K562 (cell line): ENCODE results near the gene DLK2. TPM values are rescaled to one million over a fixed set of nuclear protein-coding genes. Genes with fewer than 3 reads are reported as not detected.

Source experiments
- ATAC-seq: fragments of 200-7000 bp; cut with Tn5 transposase; 3 replicates; pipeline ENCODE4 v1.9.1; 2020; ENCODE audit warnings: moderate library complexity
- BruUV-seq: library from RNA; stranded (reverse); fragments of 400-500 nt; replicated peaks from 2 replicates; lab custom pipeline; 2021; lab: Mats Ljungman, UMichigan
- CTCF ChIA-PET: fragments of 300-600 bp; formaldehyde crosslinking; extraction: SDS; loops from one replicate; lab custom pipeline; 2021; ENCODE audit warnings: low intra/inter-chr PET ratio; lab: Yijun Ruan, JAX
- POLR2A ChIA-PET: fragments of 300-600, 350-650 bp; sonication (Branson Sonifier 250); formaldehyde crosslinking; extraction: SDS; loops from one replicate; lab custom pipeline; 2021; ENCODE audit warnings: antibody characterized with exemption, inconsistent platforms; lab: Yijun Ruan, JAX
- DNase-seq, 4 experiments: peaks; one replicate each; pipeline versions ENCODE4 v3.0.0 to v3.0.0-alpha.2; 2011 to 2018; ENCODE audit warnings: low spot score in 3 of 4, mixed read lengths in 3 of 4; ENCODE audit errors: extremely low read depth in 1 of 4
- FAIRE-seq: peaks from 2 replicates; lab custom pipeline; 2011; peaks lifted over from hg19 to GRCh38; lab: Jason Lieb, UNC
- H2AFZ ChIP-seq: 2 replicates; pipeline ENCODE4 v1.6.0; 2011; ENCODE audit warnings: low read depth, low read length, control low read depth, inconsistent platforms
- H3K27ac ChIP-seq: fragments of 200-600 bp; 3 replicates; pipeline ENCODE4 v1.8.0; 2011; ENCODE audit warnings: low read depth, mild to moderate bottlenecking, control low read depth, inconsistent platforms, low read length, moderate library complexity, mixed read lengths; ENCODE audit errors: extremely low read depth
- H3K27me3 ChIP-seq, 2 experiments: fragments of 300-600 bp in 1 of 2; 2 replicates in 1 of 2; 3 replicates in 1 of 2; pipeline versions ENCODE4 v1.6.0 to v1.8.0; 2011; ENCODE audit warnings: inconsistent platforms in 2 of 2, low read length in 2 of 2, mild to moderate bottlenecking in 1 of 2, mixed read lengths in 1 of 2, moderate library complexity in 1 of 2; ENCODE audit not compliant: control insufficient read depth in 2 of 2, insufficient read depth in 2 of 2
- H3K36me3 ChIP-seq: fragments of 300-600 bp; 3 replicates; pipeline ENCODE4 v1.8.0; 2011; ENCODE audit warnings: mild to moderate bottlenecking, low read length, inconsistent platforms; ENCODE audit not compliant: control insufficient read depth, insufficient read depth
- H3K4me1 ChIP-seq, 2 experiments: fragments of 200-600 bp in 1 of 2; replicated peaks in 1 of 2; 2 replicates in 1 of 2; 3 replicates in 1 of 2; pipeline versions ENCODE4 v1.5.1 to v1.8.0; 2011; ENCODE audit warnings: inconsistent platforms in 2 of 2, low read length in 2 of 2, mild to moderate bottlenecking in 1 of 2, mixed read lengths in 1 of 2, moderate library complexity in 1 of 2; ENCODE audit not compliant: control insufficient read depth in 2 of 2, insufficient read depth in 2 of 2
- H3K4me2 ChIP-seq: 2 replicates; pipeline ENCODE4 v1.6.1; 2011; ENCODE audit warnings: low read length, control low read depth, inconsistent platforms, mixed read lengths; ENCODE audit not compliant: insufficient read depth
- H3K4me3 ChIP-seq: fragments of 200-600 bp; sonication (generic), shearing (Covaris generic); 2 replicates; pipeline ENCODE4 v1.5.1; 2016; ENCODE audit warnings: control low read depth, inconsistent platforms
- H3K79me2 ChIP-seq: fragments of 200-600 bp; 3 replicates; pipeline ENCODE4 v1.8.0; 2011; ENCODE audit warnings: low read length, inconsistent platforms; ENCODE audit not compliant: control insufficient read depth, insufficient read depth
- H3K9ac ChIP-seq, 2 experiments: 2 replicates each; pipeline versions ENCODE4 v1.6.0 to v1.6.1; 2011; ENCODE audit warnings: low read depth in 2 of 2, low read length in 2 of 2, control low read depth in 1 of 2, inconsistent platforms in 1 of 2, mild to moderate bottlenecking in 1 of 2, mixed read lengths in 1 of 2; ENCODE audit not compliant: insufficient read depth in 1 of 2
- H3K9me1 ChIP-seq: one replicate; pipeline ENCODE4 v1.6.0; 2011; ENCODE audit warnings: inconsistent platforms, mild to moderate bottlenecking, low read length, moderate library complexity; ENCODE audit not compliant: control insufficient read depth, insufficient read depth
- H3K9me3 ChIP-seq: replicated peaks from 2 replicates; pipeline ENCODE4 v1.5.1; 2011; ENCODE audit warnings: low read depth, low read length, inconsistent platforms; ENCODE audit not compliant: control insufficient read depth, insufficient read depth
- H4K20me1 ChIP-seq: replicated peaks from 2 replicates; pipeline ENCODE4 v1.6.1; 2011; ENCODE audit warnings: low read length, inconsistent platforms, mixed read lengths; ENCODE audit not compliant: control insufficient read depth, insufficient read depth
- CREB1 ChIP-seq, 2 experiments: sonication (generic) in 1 of 2; formaldehyde crosslinking in 1 of 2; IDR thresholded peaks; 2 replicates each; pipeline versions ENCODE4 v1.6.1 to v1.8.0; 2012 to 2022; ENCODE audit warnings: inconsistent platforms in 1 of 2, mild to moderate bottlenecking in 1 of 2, missing genetic modification reagents in 1 of 2, moderate library complexity in 1 of 2
- EGR1 ChIP-seq: fragments of 450-650 bp; conservative IDR thresholded peaks from 2 replicates; pipeline ENCODE4 v1.6.1; 2017; ENCODE audit warnings: mild to moderate bottlenecking
- FOXM1 ChIP-seq, 2 experiments: fragments of 450-650 bp in 1 of 2; sonication (generic) in 1 of 2; formaldehyde crosslinking in 1 of 2; IDR thresholded peaks; 2 replicates each; pipeline versions ENCODE4 v1.6.1 to v1.9.0; 2017 to 2022; ENCODE audit warnings: low read depth in 2 of 2, mild to moderate bottlenecking in 2 of 2, missing genetic modification reagents in 1 of 2, moderate library complexity in 1 of 2
- GABPA ChIP-seq: fragments of 200-800 bp; sonication (Bioruptor generic); conservative IDR thresholded peaks from 2 replicates; pipeline ENCODE4 v1.6.1; 2016; ENCODE audit warnings: low read depth, missing genetic modification characterization, missing compliant biosample characterization
- NELFE ChIP-seq: IDR thresholded peaks from 2 replicates; pipeline ENCODE4 v1.6.1; 2011; ENCODE audit warnings: mild to moderate bottlenecking; ENCODE audit not compliant: insufficient read depth, insufficient read length
- NFE2 ChIP-seq: IDR thresholded peaks from 2 replicates; pipeline ENCODE4 v1.6.1; 2014; ENCODE audit warnings: antibody characterized with exemption, low read depth
- PYGO2 ChIP-seq: fragments of 450-650 bp; IDR thresholded peaks from 2 replicates; pipeline ENCODE4 v1.6.1; 2016; ENCODE audit warnings: mild to moderate bottlenecking, missing genetic modification characterization, moderate library complexity, missing compliant biosample characterization
- TBL1XR1 ChIP-seq, 2 experiments: IDR thresholded peaks; 2 replicates each; pipeline ENCODE4 v1.6.1; 2012; ENCODE audit warnings: improper control_type of control experiment in 2 of 2, low read length in 2 of 2, mild to moderate bottlenecking in 1 of 2
- TOE1 ChIP-seq, 2 experiments: fragments of 450-650 bp in 1 of 2; sonication (generic) in 1 of 2; formaldehyde crosslinking in 1 of 2; IDR thresholded peaks; 2 replicates each; pipeline versions ENCODE4 v1.7.1 to v1.8.0; 2016 to 2022; ENCODE audit warnings: borderline replicate concordance in 2 of 2, mild to moderate bottlenecking in 2 of 2, antibody characterized with exemption in 1 of 2, inconsistent platforms in 1 of 2, low read depth in 1 of 2, missing genetic modification reagents in 1 of 2, moderate library complexity in 1 of 2
- XRCC5 ChIP-seq: fragments of 200-400 bp; formaldehyde crosslinking; IDR thresholded peaks from 2 replicates; pipeline ENCODE4 v1.6.1; 2017; ENCODE audit warnings: low read depth, mild to moderate bottlenecking, low read length
- ZBTB17 ChIP-seq: fragments of 450-650 bp; formaldehyde crosslinking; IDR thresholded peaks from 2 replicates; pipeline ENCODE4 v1.4.0; 2020; ENCODE audit warnings: mild to moderate bottlenecking
- ZBTB8A ChIP-seq: fragments of 450-650 bp; IDR thresholded peaks from 2 replicates; pipeline ENCODE4 v1.6.1; 2018; ENCODE audit warnings: mild to moderate bottlenecking, moderate library complexity; ENCODE audit not compliant: partially characterized antibody
- ZNF324 ChIP-seq: fragments of 250-450 bp; sonication (Bioruptor Pico); IDR thresholded peaks from 2 replicates; pipeline ENCODE4 v1.4.0; 2020; ENCODE audit warnings: mild to moderate bottlenecking
- WGBS: fragments of 100-300 bp; shearing (Covaris generic); methylation state at CpG from one replicate; pipeline ENCODE4 v1.1.6; 2016; ENCODE audit warnings: low coverage, mixed read lengths; ENCODE audit not compliant: insufficient coverage; ENCODE audit errors: missing lambda C conversion rate; 5-methylcytosine and 5-hydroxymethylcytosine counted together
- in situ Hi-C: fragments of 300-500 bp; cut with MboI; formaldehyde crosslinking; loops from 4 replicates; pipeline ENCODE4 v1.15.0; 2018; ENCODE audit warnings: inconsistent platforms, mixed read lengths
- intact Hi-C: fragments of 100-400 bp; cut with micrococcal nuclease; formaldehyde crosslinking; loops from 2 replicates; pipeline ENCODE4 v1.14.2; 2022
- polyA plus RNA-seq, 8 experiments: library from polyadenylated mRNA; depleted of rRNA in 4 of 8; stranded (reverse) in 5 of 8; unstranded in 3 of 8; fragments of >200 nt; fragmentation: Nextera tagmentation in 2 of 8; fragmentation: Illumina TruSeq in 1 of 8; extraction: Ambion mirVana in 2 of 8; extraction: Trizol in 1 of 8; gene quantifications; 2 replicates each; pipeline versions ENCODE4 v1.2.1 to v1.2.3, GENCODE V29; 2011 to 2014; ENCODE audit warnings: inconsistent platforms in 1 of 8, missing spikeins in 1 of 8
- total RNA-seq, 7 experiments: library from RNA; depleted of rRNA in 6 of 7; stranded (reverse); fragments of >200 nt in 6 of 7; fragmentation: Illumina TruSeq in 2 of 7; extraction: Trizol in 2 of 7; gene quantifications; 2 replicates each; pipeline versions ENCODE4 v1.2.1 to v1.2.3, GENCODE V29; 2011 to 2021; ENCODE audit warnings: low replicate concordance in 1 of 7
- TF ChIP-seq, protein P1 (sequence below): fragments of 150-350 bp; IDR thresholded peaks from 2 replicates; pipeline ENCODE4 v1.6.1; 2014; ENCODE audit warnings: low read depth, mild to moderate bottlenecking, low read length, borderline replicate concordance
- TF ChIP-seq, protein P2 (sequence below): fragments of 450-650 bp; IDR thresholded peaks from 2 replicates; pipeline ENCODE4 v1.6.1; 2016; ENCODE audit warnings: borderline replicate concordance
- TF ChIP-seq, protein P3 (sequence below): fragments of 450-650 bp; IDR thresholded peaks from 2 replicates; pipeline ENCODE4 v1.6.1; 2016; ENCODE audit warnings: antibody characterized with exemption

The DLK2 gene
- total and polyA plus RNA-seq, 9 of the 15 experiments (the other 6 are each of a cell fraction or from before 2014, with no cell fraction given), result 0.11 to 0.53 (median 0.29) TPM; not detected in 3

DNA sequence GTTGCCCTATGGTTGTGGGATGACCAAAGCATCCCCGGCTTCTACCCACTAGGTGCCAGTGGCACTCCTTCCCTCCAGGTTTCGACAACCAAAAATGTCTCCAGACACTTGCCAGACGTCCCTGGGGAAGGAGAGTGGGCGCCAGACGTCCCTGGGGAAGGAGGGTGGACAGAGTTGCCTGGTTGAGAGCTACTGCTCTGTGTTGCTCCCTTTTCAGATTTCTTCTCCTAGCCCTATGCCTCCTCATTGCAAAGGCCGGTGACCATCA is 41.7 kb upstream of the DLK2 start:
- Histone ChIP-seq H3K27ac (no peak overlapping the region), H3K36me3 (peaks cover 42% of the 10 kb centered on the region; the same call in 2 of the 3 replicates), H3K9me1 (peaks cover 3% of the 10 kb centered on the region), H4K20me1 (peaks cover 22% of the 10 kb centered on the region), H3K79me2 (0 out of 3 replicates have a peak, but pooled peaks cover 3% of the 10 kb centered on the region), H3K27me3 (no peaks in the 10 kb centered on the region), H3K4me3 (no peak overlapping the region), H3K4me1 (peaks cover 16 to 28% of the 10 kb centered on the region in 2 experiments), H3K9ac (no peak overlapping the region), H3K4me2 (no peak overlapping the region), H3K9me3 (no peaks in the 10 kb centered on the region), H2AFZ (no peak overlapping the region)
- ChIA-PET CTCF (interaction anchor here (0.6 to 1.4 kb wide), 9 partner anchors 10 to 596 kb away, joined by 3 to 7 read pairs (median 4); partner anchors contain the start of gene DLK2), POLR2A (interaction anchor here (0.9 to 8.5 kb wide), 3 partner anchors 10 to 95 kb away, joined by 3 to 54 read pairs (median 4); partner anchors contain the start of gene LRRC73)
- WGBS, result 89% methylated on average over 6 of the region's 6 CpGs
- in situ Hi-C loops (no loop called here), intact Hi-C loops (no loop called here)
- BruUV-seq, result no TSS peak
- no peak for DNase-seq
- no peak for ATAC-seq
- FAIRE-seq, result no peak
- TF ChIP-seq NELFE (no peak), EGR1 (no peak), GABPA (no peak), ZBTB17 (CRISPR knock-in tag) (no peak), TOE1 (IDR thresholded peaks at IDR 0.05; ENCODE audit: borderline replicate concordance) (no peak), TOE1 (CRISPR knock-in tag; IDR thresholded peaks at IDR 0.05; ENCODE audit: borderline replicate concordance, low read depth) (no peak), ZBTB8A (no peak), FOXM1 (IDR thresholded peaks at IDR 0.05; ENCODE audit: low read depth) (no peak), FOXM1 (CRISPR knock-in tag; IDR thresholded peaks at IDR 0.05; ENCODE audit: low read depth) (no peak), PYGO2 (tag) (no peak), NFE2 (no peak), XRCC5 (no peak), CREB1 (IDR thresholded peaks at IDR 0.05) (no peak), CREB1 (CRISPR knock-in tag; IDR thresholded peaks at IDR 0.05) (no peak), TBL1XR1 (IDR thresholded peaks at IDR 0.05; ENCODE audit: low read length in 2 of 2) (no peak), ZNF324 (CRISPR knock-in tag) (no peak)
- TF ChIP-seq, protein P1, sequence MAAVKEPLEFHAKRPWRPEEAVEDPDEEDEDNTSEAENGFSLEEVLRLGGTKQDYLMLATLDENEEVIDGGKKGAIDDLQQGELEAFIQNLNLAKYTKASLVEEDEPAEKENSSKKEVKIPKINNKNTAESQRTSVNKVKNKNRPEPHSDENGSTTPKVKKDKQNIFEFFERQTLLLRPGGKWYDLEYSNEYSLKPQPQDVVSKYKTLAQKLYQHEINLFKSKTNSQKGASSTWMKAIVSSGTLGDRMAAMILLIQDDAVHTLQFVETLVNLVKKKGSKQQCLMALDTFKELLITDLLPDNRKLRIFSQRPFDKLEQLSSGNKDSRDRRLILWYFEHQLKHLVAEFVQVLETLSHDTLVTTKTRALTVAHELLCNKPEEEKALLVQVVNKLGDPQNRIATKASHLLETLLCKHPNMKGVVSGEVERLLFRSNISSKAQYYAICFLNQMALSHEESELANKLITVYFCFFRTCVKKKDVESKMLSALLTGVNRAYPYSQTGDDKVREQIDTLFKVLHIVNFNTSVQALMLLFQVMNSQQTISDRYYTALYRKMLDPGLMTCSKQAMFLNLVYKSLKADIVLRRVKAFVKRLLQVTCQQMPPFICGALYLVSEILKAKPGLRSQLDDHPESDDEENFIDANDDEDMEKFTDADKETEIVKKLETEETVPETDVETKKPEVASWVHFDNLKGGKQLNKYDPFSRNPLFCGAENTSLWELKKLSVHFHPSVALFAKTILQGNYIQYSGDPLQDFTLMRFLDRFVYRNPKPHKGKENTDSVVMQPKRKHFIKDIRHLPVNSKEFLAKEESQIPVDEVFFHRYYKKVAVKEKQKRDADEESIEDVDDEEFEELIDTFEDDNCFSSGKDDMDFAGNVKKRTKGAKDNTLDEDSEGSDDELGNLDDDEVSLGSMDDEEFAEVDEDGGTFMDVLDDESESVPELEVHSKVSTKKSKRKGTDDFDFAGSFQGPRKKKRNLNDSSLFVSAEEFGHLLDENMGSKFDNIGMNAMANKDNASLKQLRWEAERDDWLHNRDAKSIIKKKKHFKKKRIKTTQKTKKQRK, result no peak
- TF ChIP-seq, protein P2, sequence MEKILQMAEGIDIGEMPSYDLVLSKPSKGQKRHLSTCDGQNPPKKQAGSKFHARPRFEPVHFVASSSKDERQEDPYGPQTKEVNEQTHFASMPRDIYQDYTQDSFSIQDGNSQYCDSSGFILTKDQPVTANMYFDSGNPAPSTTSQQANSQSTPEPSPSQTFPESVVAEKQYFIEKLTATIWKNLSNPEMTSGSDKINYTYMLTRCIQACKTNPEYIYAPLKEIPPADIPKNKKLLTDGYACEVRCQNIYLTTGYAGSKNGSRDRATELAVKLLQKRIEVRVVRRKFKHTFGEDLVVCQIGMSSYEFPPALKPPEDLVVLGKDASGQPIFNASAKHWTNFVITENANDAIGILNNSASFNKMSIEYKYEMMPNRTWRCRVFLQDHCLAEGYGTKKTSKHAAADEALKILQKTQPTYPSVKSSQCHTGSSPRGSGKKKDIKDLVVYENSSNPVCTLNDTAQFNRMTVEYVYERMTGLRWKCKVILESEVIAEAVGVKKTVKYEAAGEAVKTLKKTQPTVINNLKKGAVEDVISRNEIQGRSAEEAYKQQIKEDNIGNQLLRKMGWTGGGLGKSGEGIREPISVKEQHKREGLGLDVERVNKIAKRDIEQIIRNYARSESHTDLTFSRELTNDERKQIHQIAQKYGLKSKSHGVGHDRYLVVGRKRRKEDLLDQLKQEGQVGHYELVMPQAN, result no peak
- TF ChIP-seq, protein P3, sequence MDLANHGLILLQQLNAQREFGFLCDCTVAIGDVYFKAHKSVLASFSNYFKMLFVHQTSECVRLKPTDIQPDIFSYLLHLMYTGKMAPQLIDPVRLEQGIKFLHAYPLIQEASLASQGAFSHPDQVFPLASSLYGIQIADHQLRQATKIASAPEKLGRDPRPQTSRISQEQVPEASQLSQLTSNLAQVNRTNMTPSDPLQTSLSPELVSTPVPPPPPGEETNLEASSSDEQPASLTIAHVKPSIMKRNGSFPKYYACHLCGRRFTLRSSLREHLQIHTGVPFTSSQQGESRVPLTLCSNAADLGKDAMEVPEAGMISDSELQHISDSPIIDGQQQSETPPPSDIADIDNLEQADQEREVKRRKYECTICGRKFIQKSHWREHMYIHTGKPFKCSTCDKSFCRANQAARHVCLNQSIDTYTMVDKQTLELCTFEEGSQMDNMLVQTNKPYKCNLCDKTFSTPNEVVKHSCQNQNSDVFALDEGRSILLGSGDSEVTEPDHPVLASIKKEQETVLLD, result no peak
